ENCODE measurements around the gene AQP12A. TPM values are rescaled to one million over a fixed set of nuclear protein-coding genes. Genes with fewer than 3 reads are reported as not detected.
"Not testable (repeated sequence)": the region's sequence is repeated elsewhere in the genome, so short reads cannot be mapped to it uniquely, and the experiment has no call there.

Gene AQP12A
- total RNA-seq, 2 donors from 2014 or later: not detected

- no peaks in the 10 kb centered on the region for H3K4me1 ChIP-seq (replicated peaks)
- intact Hi-C loops (cut with DNase I): no loop called here
Observed at GRCh38 chr2:240686460-240686859, 5.2 kb upstream of the AQP12A start.

GRCh38 chr2:240687045-240687740 is 4.5 kb upstream of the AQP12A start:
- 84% methylated on average over 19 of the region's 20 CpGs for WGBS
- no peaks in the 10 kb centered on the region for H3K27me3 ChIP-seq (replicated peaks; ENCODE audit: insufficient read depth)
- H3K27ac ChIP-seq: no peak overlapping the region
- TF ChIP-seq CTCF (IDR thresholded peaks at IDR 0.05) (no peak), POLR2AphosphoS5 (IDR thresholded peaks at IDR 0.05) (no peak), POLR2A (IDR thresholded peaks at IDR 0.05) (no peak)
- H3K4me1 ChIP-seq (replicated peaks): no peaks in the 10 kb centered on the region
- H3K36me3 ChIP-seq: no peaks in the 10 kb centered on the region
- intact Hi-C loops (cut with DNase I): no loop called here
- H3K4me3 ChIP-seq: no peak overlapping the region
- no peak for DNase-seq (ENCODE audit: low spot score)
- H3K9me3 ChIP-seq: no peaks in the 10 kb centered on the region

More at GRCh38 chr2:240686460-240686859, 5.2 kb upstream of the AQP12A start:
- 63% methylated on average over 6 of the region's 6 CpGs for whole genome bisulfite sequencing
- Histone ChIP-seq H3K27me3 (replicated peaks; ENCODE audit: insufficient read depth) (no peaks in the 10 kb centered on the region), H3K9me3 (no peaks in the 10 kb centered on the region), H3K27ac (no peak overlapping the region), H3K4me3 (no peak overlapping the region), H3K36me3 (no peaks in the 10 kb centered on the region)
- no peak for DNase-seq (ENCODE audit: low spot score)
- no peak for TF ChIP-seq POLR2AphosphoS5 (IDR thresholded peaks at IDR 0.05)
- no peak for TF ChIP-seq CTCF (IDR thresholded peaks at IDR 0.05)
- TF ChIP-seq POLR2A (IDR thresholded peaks at IDR 0.05): no peak

GRCh38 chr2:240687741-240688552 is 3.7 kb upstream of the AQP12A start:
- Histone ChIP-seq H3K4me1 (replicated peaks) (no peaks in the 10 kb centered on the region), H3K27me3 (replicated peaks; ENCODE audit: insufficient read depth) (no peaks in the 10 kb centered on the region), H3K27ac (no peak overlapping the region), H3K36me3 (no peaks in the 10 kb centered on the region), H3K4me3 (no peak overlapping the region), H3K9me3 (no peaks in the 10 kb centered on the region)
- intact Hi-C loops (cut with DNase I): no loop called here
- DNase-seq (ENCODE audit: low spot score): no peak
- WGBS: 98% methylated on average over 8 of the region's 14 CpGs
- TF ChIP-seq CTCF (IDR thresholded peaks at IDR 0.05) (no peak), POLR2A (IDR thresholded peaks at IDR 0.05) (no peak), POLR2AphosphoS5 (IDR thresholded peaks at IDR 0.05) (no peak)

GRCh38 chr2:240688553-240688919 is 3.1 kb upstream of the AQP12A start:
- no peak for TF ChIP-seq CTCF (IDR thresholded peaks at IDR 0.05)
- Histone ChIP-seq H3K27me3 (replicated peaks; ENCODE audit: insufficient read depth) (no peaks in the 10 kb centered on the region), H3K36me3 (no peaks in the 10 kb centered on the region), H3K27ac (no peak overlapping the region), H3K4me3 (no peak overlapping the region), H3K4me1 (replicated peaks) (no peaks in the 10 kb centered on the region), H3K9me3 (no peaks in the 10 kb centered on the region)
- 95% methylated on average over 9 of the region's 9 CpGs for WGBS
- intact Hi-C loops (cut with DNase I): no loop called here
- DNase-seq (ENCODE audit: low spot score): no peak

- DNase-seq (ENCODE audit: low spot score): no peak
- H3K4me3 ChIP-seq: no peak overlapping the region
- 89% methylated on average over 7 of the region's 11 CpGs for WGBS
- no peaks in the 10 kb centered on the region for H3K27me3 ChIP-seq (replicated peaks; ENCODE audit: insufficient read depth)
- no peaks in the 10 kb centered on the region for H3K4me1 ChIP-seq (replicated peaks)
- no peaks in the 10 kb centered on the region for H3K9me3 ChIP-seq
- intact Hi-C loops (cut with DNase I): no loop called here
- no peaks in the 10 kb centered on the region for H3K36me3 ChIP-seq
- H3K27ac ChIP-seq: no peak overlapping the region
- TF ChIP-seq POLR2AphosphoS5 (IDR thresholded peaks at IDR 0.05) (no peak), POLR2A (IDR thresholded peaks at IDR 0.05) (no peak), CTCF (IDR thresholded peaks at IDR 0.05) (no peak)
Observed at GRCh38 chr2:240689975-240690374, 1.7 kb upstream of the AQP12A start.

- intact Hi-C loops (cut with DNase I); H3K4me1 ChIP-seq (replicated peaks); H3K27ac ChIP-seq; DNase-seq (ENCODE audit: low spot score); H3K27me3 ChIP-seq (replicated peaks; ENCODE audit: insufficient read depth); H3K9me3 ChIP-seq; H3K36me3 ChIP-seq; H3K4me3 ChIP-seq: not testable (repeated sequence)
- WGBS: 87% methylated on average over 4 of the region's 18 CpGs
Observed at GRCh38 chr2:240690421-240691074, 1.1 kb upstream of the AQP12A start.

GRCh38 chr2:240691075-240691427 is 615 bp upstream of the AQP12A start:
- DNase-seq (ENCODE audit: low spot score); H3K4me3 ChIP-seq; intact Hi-C loops (cut with DNase I); H3K9me3 ChIP-seq; H3K27ac ChIP-seq; H3K36me3 ChIP-seq; H3K4me1 ChIP-seq (replicated peaks); H3K27me3 ChIP-seq (replicated peaks; ENCODE audit: insufficient read depth): not testable (repeated sequence)
- WGBS: 79% methylated on average over 2 of the region's 2 CpGs

Measured in prostate gland (tissue), 2 donors.